Endothelial cell (in vitro differentiated cells): ENCODE results near the gene FZD7. TPM values are rescaled to one million over a fixed set of nuclear protein-coding genes. Genes with fewer than 3 reads are reported as not detected.
A peak's percentile ranks its signal among the peaks of the same experiment; 100 is the strongest.

ENCODE experiments used
- DNase-seq: peaks from one replicate; pipeline ENCODE4 v3.0.0; 2021; ENCODE audit warnings: low spot score
- H3K27ac Mint-ChIP-seq: one replicate; pipeline ENCODE4 v1.8.0; 2021; ENCODE audit warnings: mixed read lengths, inconsistent platforms; ENCODE audit not compliant: unreplicated experiment
- H3K27me3 Mint-ChIP-seq: one replicate; pipeline ENCODE4 v1.8.0; 2021; ENCODE audit warnings: mild to moderate bottlenecking, moderate library complexity, mixed read lengths, inconsistent platforms; ENCODE audit not compliant: unreplicated experiment
- H3K36me3 Mint-ChIP-seq: one replicate; pipeline ENCODE4 v1.8.0; 2021; ENCODE audit warnings: mild to moderate bottlenecking, low read depth, mixed read lengths, inconsistent platforms; ENCODE audit not compliant: unreplicated experiment
- H3K4me1 Mint-ChIP-seq: one replicate; pipeline ENCODE4 v1.8.0; 2021; ENCODE audit warnings: mild to moderate bottlenecking, mixed read lengths, inconsistent platforms; ENCODE audit not compliant: unreplicated experiment
- H3K4me3 Mint-ChIP-seq: one replicate; pipeline ENCODE4 v1.8.0; 2021; ENCODE audit warnings: mild to moderate bottlenecking, mixed read lengths, inconsistent platforms; ENCODE audit not compliant: unreplicated experiment
- H3K9me3 Mint-ChIP-seq: one replicate; pipeline ENCODE4 v1.8.0; 2021; ENCODE audit warnings: mixed read lengths, inconsistent platforms; ENCODE audit not compliant: unreplicated experiment
- total RNA-seq: library from RNA; stranded (reverse); fragmentation: NEBNext Ultra II Directional; extraction: Animal tissue kit (Norgen Biotek cat#: 25700); gene quantifications from one replicate; pipeline ENCODE4 v1.2.1, GENCODE V29; 2021; ENCODE audit not compliant: unreplicated experiment
- TF ChIP-seq, protein P1 (sequence below): fragments of 200-600 bp; sonication (generic); IDR thresholded peaks from one replicate; pipeline ENCODE4 v1.5.0; 2021; ENCODE audit warnings: antibody characterized with exemption; ENCODE audit not compliant: unreplicated experiment

The FZD7 gene
- total RNA-seq, 1 donor from 2014 or later: 42.2 TPM

- H3K27ac Mint-ChIP-seq: no peak overlapping the region
Measured at GRCh38 chr2:202060218-202060617, 26.6 kb downstream of the FZD7 start.

DNA sequence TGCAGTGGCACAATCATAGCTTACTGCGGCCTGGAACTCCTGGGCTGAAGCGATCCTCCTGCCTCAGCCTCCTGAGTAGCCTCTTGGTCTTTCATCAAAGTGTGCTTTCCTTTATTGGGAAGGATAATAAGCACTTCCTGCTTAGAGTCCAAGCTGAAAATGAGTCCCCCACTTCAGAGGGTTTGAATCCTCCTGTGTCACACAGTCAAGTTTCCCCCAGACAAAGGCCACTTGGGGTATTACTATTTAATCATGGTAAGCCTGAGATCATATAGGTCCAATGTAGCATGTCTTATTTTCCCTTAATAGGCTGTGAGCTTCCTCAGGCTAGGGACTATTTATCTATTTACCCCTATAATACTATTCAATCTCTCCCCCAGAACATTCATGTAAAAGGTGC lies 28.0 kb downstream of the FZD7 start:
- Mint-ChIP-seq H3K36me3 (no peaks in the 10 kb centered on the region), H3K4me1 (peaks cover 5% of the 10 kb centered on the region), H3K27me3 (no peaks in the 10 kb centered on the region), H3K27ac (no peak overlapping the region), H3K9me3 (no peaks in the 10 kb centered on the region), H3K4me3 (no peak overlapping the region)
- no peak for DNase-seq
- TF ChIP-seq, protein P1, sequence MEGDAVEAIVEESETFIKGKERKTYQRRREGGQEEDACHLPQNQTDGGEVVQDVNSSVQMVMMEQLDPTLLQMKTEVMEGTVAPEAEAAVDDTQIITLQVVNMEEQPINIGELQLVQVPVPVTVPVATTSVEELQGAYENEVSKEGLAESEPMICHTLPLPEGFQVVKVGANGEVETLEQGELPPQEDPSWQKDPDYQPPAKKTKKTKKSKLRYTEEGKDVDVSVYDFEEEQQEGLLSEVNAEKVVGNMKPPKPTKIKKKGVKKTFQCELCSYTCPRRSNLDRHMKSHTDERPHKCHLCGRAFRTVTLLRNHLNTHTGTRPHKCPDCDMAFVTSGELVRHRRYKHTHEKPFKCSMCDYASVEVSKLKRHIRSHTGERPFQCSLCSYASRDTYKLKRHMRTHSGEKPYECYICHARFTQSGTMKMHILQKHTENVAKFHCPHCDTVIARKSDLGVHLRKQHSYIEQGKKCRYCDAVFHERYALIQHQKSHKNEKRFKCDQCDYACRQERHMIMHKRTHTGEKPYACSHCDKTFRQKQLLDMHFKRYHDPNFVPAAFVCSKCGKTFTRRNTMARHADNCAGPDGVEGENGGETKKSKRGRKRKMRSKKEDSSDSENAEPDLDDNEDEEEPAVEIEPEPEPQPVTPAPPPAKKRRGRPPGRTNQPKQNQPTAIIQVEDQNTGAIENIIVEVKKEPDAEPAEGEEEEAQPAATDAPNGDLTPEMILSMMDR: no peak

More at GRCh38 chr2:202060218-202060617, 26.6 kb downstream of the FZD7 start:
- TF ChIP-seq, protein P1: peak; percentile 53
- H3K36me3 Mint-ChIP-seq: no peaks in the 10 kb centered on the region
- H3K4me1 Mint-ChIP-seq: peaks cover under 1% of the 10 kb centered on the region
- DNase-seq: no peak
- no peaks in the 10 kb centered on the region for H3K27me3 Mint-ChIP-seq
- H3K4me3 Mint-ChIP-seq: no peak overlapping the region
- H3K9me3 Mint-ChIP-seq: no peaks in the 10 kb centered on the region

- TF ChIP-seq, protein P1: no peak
- Mint-ChIP-seq H3K27me3 (no peaks in the 10 kb centered on the region), H3K9me3 (no peaks in the 10 kb centered on the region), H3K36me3 (no peaks in the 10 kb centered on the region), H3K4me3 (no peak overlapping the region), H3K4me1 (peaks cover 5% of the 10 kb centered on the region), H3K27ac (no peak overlapping the region)
- no peak for DNase-seq
Measured at GRCh38 chr2:202064171-202064880, 30.7 kb downstream of the FZD7 start.

- TF ChIP-seq, protein P1: no peak
- H3K9me3 Mint-ChIP-seq: no peaks in the 10 kb centered on the region
- no peak overlapping the region for H3K27ac Mint-ChIP-seq
- H3K27me3 Mint-ChIP-seq: no peaks in the 10 kb centered on the region
- H3K4me3 Mint-ChIP-seq: no peak overlapping the region
- H3K4me1 Mint-ChIP-seq: peaks cover 5% of the 10 kb centered on the region
- no peak for DNase-seq
- no peaks in the 10 kb centered on the region for H3K36me3 Mint-ChIP-seq
Measured at GRCh38 chr2:202064881-202065230, 31.2 kb downstream of the FZD7 start.

DNA sequence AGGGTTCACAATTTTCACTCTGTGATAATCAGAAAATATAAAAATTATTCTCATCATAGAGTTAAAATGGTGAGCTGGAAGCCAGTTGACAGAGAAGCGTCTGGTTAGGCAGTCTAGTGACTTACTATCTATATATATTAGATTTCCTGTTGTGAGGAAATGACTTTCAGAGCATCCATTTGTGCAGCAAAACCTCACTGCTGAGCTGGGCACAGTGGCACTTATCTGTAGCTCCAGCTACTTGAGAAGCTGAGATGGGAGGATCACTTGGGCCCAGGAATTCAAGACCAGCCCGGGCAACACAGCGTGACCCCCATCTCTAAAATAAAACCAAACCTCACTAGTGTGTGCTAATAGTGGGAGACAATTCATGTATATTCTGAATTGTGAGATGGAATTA lies 32.2 kb downstream of the FZD7 start:
- peaks cover 5% of the 10 kb centered on the region for H3K4me1 Mint-ChIP-seq
- no peak overlapping the region for H3K4me3 Mint-ChIP-seq
- TF ChIP-seq, protein P1: no peak
- DNase-seq: no peak
- H3K9me3 Mint-ChIP-seq: no peaks in the 10 kb centered on the region
- no peaks in the 10 kb centered on the region for H3K27me3 Mint-ChIP-seq
- H3K27ac Mint-ChIP-seq: no peak overlapping the region
- H3K36me3 Mint-ChIP-seq: no peaks in the 10 kb centered on the region
